H9 (cell line): Measurements from ENCODE around the gene APOBEC3B. TPM values are rescaled to one million over a fixed set of nuclear protein-coding genes. Genes with fewer than 3 reads are reported as not detected.
"Not testable (repeated sequence)": the region's sequence is repeated elsewhere in the genome, so short reads cannot be mapped to it uniquely, and the experiment has no call there.

Experiments
- DNase-seq: peaks from one replicate; pipeline ENCODE4 v3.0.0-alpha.2; 2017
- H2AFZ ChIP-seq: one replicate; pipeline ENCODE4 v1.6.1; 2013; ENCODE audit warnings: mild to moderate bottlenecking, low read length, control low read depth, moderate library complexity
- H2AK5ac ChIP-seq: 2 replicates; pipeline ENCODE4 v1.6.1; 2013; ENCODE audit warnings: low read length, control low read depth, mixed read lengths; ENCODE audit not compliant: insufficient read length
- H2BK120ac ChIP-seq: one replicate; pipeline ENCODE4 v1.6.1; 2013; ENCODE audit warnings: low read depth, mild to moderate bottlenecking, low read length, control low read depth, inconsistent platforms; ENCODE audit not compliant: poor library complexity, severe bottlenecking
- H2BK12ac ChIP-seq: 2 replicates; pipeline ENCODE4 v1.6.1; 2013; ENCODE audit warnings: low read length, control low read depth, mixed read lengths, low read depth; ENCODE audit not compliant: insufficient read length
- H2BK15ac ChIP-seq: 2 replicates; pipeline ENCODE4 v1.6.1; 2013; ENCODE audit warnings: low read depth, low read length, control low read depth
- H2BK20ac ChIP-seq: one replicate; pipeline ENCODE4 v1.6.1; 2013; ENCODE audit warnings: low read depth, mild to moderate bottlenecking, low read length, control low read depth, inconsistent platforms; ENCODE audit not compliant: poor library complexity, severe bottlenecking
- H2BK5ac ChIP-seq: 2 replicates; pipeline ENCODE4 v1.6.1; 2013; ENCODE audit warnings: low read length, control low read depth, mixed read lengths; ENCODE audit not compliant: insufficient read length
- H3K14ac ChIP-seq: 2 replicates; pipeline ENCODE4 v1.6.1; 2013; ENCODE audit warnings: low read length, control low read depth; ENCODE audit not compliant: insufficient read depth
- H3K18ac ChIP-seq: 2 replicates; pipeline ENCODE4 v1.6.1; 2013; ENCODE audit warnings: low read depth, mild to moderate bottlenecking, mixed read lengths, low read length, control low read depth; ENCODE audit not compliant: insufficient read length
- H3K23ac ChIP-seq: 2 replicates; pipeline ENCODE4 v1.6.1; 2013; ENCODE audit warnings: low read length, control low read depth, mixed read lengths, low read depth; ENCODE audit not compliant: insufficient read length
- H3K23me2 ChIP-seq: 2 replicates; pipeline ENCODE4 v1.6.1; 2013; ENCODE audit warnings: low read depth, mild to moderate bottlenecking, mixed read lengths, low read length, control low read depth; ENCODE audit not compliant: insufficient read length, poor library complexity, severe bottlenecking
- H3K27ac ChIP-seq: 2 replicates; pipeline ENCODE4 v1.5.1; 2013; ENCODE audit warnings: low read length, control low read depth, mixed read lengths, low read depth; ENCODE audit not compliant: insufficient read length
- H3K27me3 ChIP-seq: 2 replicates; pipeline ENCODE4 v1.6.1; 2013; ENCODE audit warnings: low read length, control low read depth, inconsistent platforms; ENCODE audit not compliant: insufficient read depth
- H3K4ac ChIP-seq: 2 replicates; pipeline ENCODE4 v1.6.1; 2013; ENCODE audit warnings: low read depth, mild to moderate bottlenecking, control low read depth, inconsistent platforms, low read length, moderate library complexity
- H3K4me1 ChIP-seq: 2 replicates; pipeline ENCODE4 v1.6.1; 2013; ENCODE audit warnings: low read length, control low read depth, inconsistent platforms; ENCODE audit not compliant: insufficient read depth
- H3K4me2 ChIP-seq: 2 replicates; pipeline ENCODE4 v1.6.1; 2013; ENCODE audit warnings: low read length, control low read depth, mixed read lengths; ENCODE audit not compliant: insufficient read length, insufficient read depth
- H3K56ac ChIP-seq: 2 replicates; pipeline ENCODE4 v1.6.1; 2013; ENCODE audit warnings: low read depth, mild to moderate bottlenecking, mixed read lengths, low read length, control low read depth; ENCODE audit not compliant: insufficient read length
- H3K79me1 ChIP-seq: 2 replicates; pipeline ENCODE4 v1.6.1; 2013; ENCODE audit warnings: low read depth, mild to moderate bottlenecking, moderate library complexity, low read length, control low read depth, inconsistent platforms; ENCODE audit not compliant: insufficient read depth, poor library complexity, severe bottlenecking
- H3K79me2 ChIP-seq: 2 replicates; pipeline ENCODE4 v1.6.1; 2013; ENCODE audit warnings: low read length, control low read depth, inconsistent platforms; ENCODE audit not compliant: insufficient read depth
- H3K9ac ChIP-seq: 2 replicates; pipeline ENCODE4 v1.6.1; 2013; ENCODE audit warnings: low read length, control low read depth, mixed read lengths; ENCODE audit not compliant: insufficient read length; ENCODE audit errors: extremely low read depth
- H3K9me3 ChIP-seq: one replicate; pipeline ENCODE4 v1.6.1; 2013; ENCODE audit warnings: low read depth, low read length, inconsistent platforms; ENCODE audit not compliant: control insufficient read depth
- H3T11ph ChIP-seq: one replicate; pipeline ENCODE4 v1.6.1; 2013; ENCODE audit warnings: mild to moderate bottlenecking, low read length, control low read depth, inconsistent platforms
- H4K20me1 ChIP-seq: one replicate; pipeline ENCODE4 v1.6.1; 2013; ENCODE audit not compliant: control insufficient read depth, insufficient read length, insufficient read depth
- H4K5ac ChIP-seq: 2 replicates; pipeline ENCODE4 v1.6.1; 2013; ENCODE audit warnings: low read depth, mild to moderate bottlenecking, mixed read lengths, low read length, control low read depth; ENCODE audit not compliant: insufficient read length
- H4K8ac ChIP-seq: replicated peaks from 2 replicates; pipeline ENCODE4 v1.6.1; 2013; ENCODE audit warnings: low read length, control low read depth, mixed read lengths, low read depth; ENCODE audit not compliant: insufficient read length
- H4K91ac ChIP-seq: 2 replicates; pipeline ENCODE4 v1.6.1; 2013; ENCODE audit warnings: low read depth, mild to moderate bottlenecking, moderate library complexity, mixed read lengths, low read length, control low read depth; ENCODE audit not compliant: insufficient read length
- H3K27ac Mint-ChIP-seq, 3 experiments: 2 replicates in 2 of 3; 3 replicates in 1 of 3; pipeline ENCODE4 v1.8.0; 2020 to 2021; ENCODE audit warnings: mixed read lengths in 3 of 3, mild to moderate bottlenecking in 1 of 3, moderate library complexity in 1 of 3
- H3K27me3 Mint-ChIP-seq: 2 replicates; pipeline ENCODE4 v1.8.0; 2021; ENCODE audit warnings: low read depth, mild to moderate bottlenecking, moderate library complexity, mixed read lengths
- H3K36me3 Mint-ChIP-seq, 3 experiments: 2 replicates in 2 of 3; 3 replicates in 1 of 3; pipeline ENCODE4 v1.8.0; 2020 to 2021; ENCODE audit warnings: low read depth in 3 of 3, mixed read lengths in 3 of 3; ENCODE audit not compliant: insufficient read depth in 1 of 3
- H3K4me1 Mint-ChIP-seq, 2 experiments: 2 replicates each; pipeline ENCODE4 v1.8.0; 2020; ENCODE audit warnings: mixed read lengths in 2 of 2
- H3K4me3 Mint-ChIP-seq, 2 experiments: 2 replicates in 1 of 2; 3 replicates in 1 of 2; pipeline ENCODE4 v1.8.0; 2020 to 2021; ENCODE audit warnings: mild to moderate bottlenecking in 2 of 2, mixed read lengths in 2 of 2, moderate library complexity in 1 of 2
- H3K9me3 Mint-ChIP-seq, 2 experiments: 2 replicates in 1 of 2; 3 replicates in 1 of 2; pipeline ENCODE4 v1.8.0; 2020; ENCODE audit warnings: mild to moderate bottlenecking in 2 of 2, mixed read lengths in 2 of 2, moderate library complexity in 1 of 2
- WGBS: extraction: QIAGEN DNeasy Blood & Tissue Kit; methylation state at CpG from one replicate; pipeline ENCODE4 v1.1.7; 2013; ENCODE audit warnings: missing lambda C conversion rate, low lambda C conversion rate, mixed read lengths; ENCODE audit not compliant: insufficient read length; ENCODE audit errors: extremely low coverage; 5-methylcytosine and 5-hydroxymethylcytosine counted together
- total RNA-seq: library from RNA; stranded (reverse); gene quantifications from 2 replicates; pipeline ENCODE4 v1.2.1, GENCODE V29; 2021
- TF ChIP-seq, protein P1 (sequence below): fragments of 200-600 bp; sonication (generic); conservative IDR thresholded peaks from 3 replicates; pipeline ENCODE4 v1.8.0; 2021; ENCODE audit warnings: antibody characterized with exemption, mild to moderate bottlenecking

Gene APOBEC3B
- total RNA-seq, 1 experiment from 2014 or later: 29.0 TPM

GRCh38 chr22:39039306-39040126, 57.4 kb downstream of the APOBEC3B start:
- Histone ChIP-seq H3K56ac (no peak overlapping the region), H3K4me1 (peaks cover 3% of the 10 kb centered on the region; the same call in 1 of the 2 replicates), H4K20me1 (no peaks in the 10 kb centered on the region), H3K14ac (no peak overlapping the region), H3K4ac (no peak overlapping the region), H4K91ac (no peak overlapping the region), H2BK5ac (no peak overlapping the region), H4K8ac (no peak overlapping the region), H3K4me2 (peak overlapping the region; percentile 62), H3T11ph (no peak overlapping the region), H2AFZ (no peak overlapping the region), H3K79me1 (no peaks in the 10 kb centered on the region), H3K9ac (no peak overlapping the region), H3K23me2 (peaks cover 3% of the 10 kb centered on the region), H3K9me3 (no peaks in the 10 kb centered on the region), H2BK12ac (no peak overlapping the region), H2BK20ac (no peak overlapping the region), H2BK120ac (no peak overlapping the region), H2AK5ac (no peak overlapping the region), H3K27ac (no peak overlapping the region), H3K23ac (no peak overlapping the region), H3K18ac (no peak overlapping the region), H4K5ac (no peak overlapping the region), H2BK15ac (no peak overlapping the region), H3K27me3 (no peaks in the 10 kb centered on the region), H3K79me2 (no peaks in the 10 kb centered on the region)
- peak overlapping the region; percentile 67 to 76; a peak in 4 of 5 replicates for H3K4me3 Mint-ChIP-seq
- TF ChIP-seq, protein P1, sequence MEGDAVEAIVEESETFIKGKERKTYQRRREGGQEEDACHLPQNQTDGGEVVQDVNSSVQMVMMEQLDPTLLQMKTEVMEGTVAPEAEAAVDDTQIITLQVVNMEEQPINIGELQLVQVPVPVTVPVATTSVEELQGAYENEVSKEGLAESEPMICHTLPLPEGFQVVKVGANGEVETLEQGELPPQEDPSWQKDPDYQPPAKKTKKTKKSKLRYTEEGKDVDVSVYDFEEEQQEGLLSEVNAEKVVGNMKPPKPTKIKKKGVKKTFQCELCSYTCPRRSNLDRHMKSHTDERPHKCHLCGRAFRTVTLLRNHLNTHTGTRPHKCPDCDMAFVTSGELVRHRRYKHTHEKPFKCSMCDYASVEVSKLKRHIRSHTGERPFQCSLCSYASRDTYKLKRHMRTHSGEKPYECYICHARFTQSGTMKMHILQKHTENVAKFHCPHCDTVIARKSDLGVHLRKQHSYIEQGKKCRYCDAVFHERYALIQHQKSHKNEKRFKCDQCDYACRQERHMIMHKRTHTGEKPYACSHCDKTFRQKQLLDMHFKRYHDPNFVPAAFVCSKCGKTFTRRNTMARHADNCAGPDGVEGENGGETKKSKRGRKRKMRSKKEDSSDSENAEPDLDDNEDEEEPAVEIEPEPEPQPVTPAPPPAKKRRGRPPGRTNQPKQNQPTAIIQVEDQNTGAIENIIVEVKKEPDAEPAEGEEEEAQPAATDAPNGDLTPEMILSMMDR: no peak
- no peaks in the 10 kb centered on the region; the same call in 1 of the 2 replicates for H3K27me3 Mint-ChIP-seq
- peaks cover 51 to 53% of the 10 kb centered on the region in 2 experiments for H3K4me1 Mint-ChIP-seq
- DNase-seq: peak; percentile 28
- no peaks in the 10 kb centered on the region; a peak in 1 of 5 replicates for H3K9me3 Mint-ChIP-seq
- H3K27ac Mint-ChIP-seq: peak overlapping the region; percentile 76 to 98 (median 95)
- peaks cover 3 to 7% (median 7%) of the 10 kb centered on the region in 3 experiments; a peak in 3 of 7 replicates for H3K36me3 Mint-ChIP-seq
- no CpG with 5 or more reads among the region's 19 CpGs for WGBS

DNA sequence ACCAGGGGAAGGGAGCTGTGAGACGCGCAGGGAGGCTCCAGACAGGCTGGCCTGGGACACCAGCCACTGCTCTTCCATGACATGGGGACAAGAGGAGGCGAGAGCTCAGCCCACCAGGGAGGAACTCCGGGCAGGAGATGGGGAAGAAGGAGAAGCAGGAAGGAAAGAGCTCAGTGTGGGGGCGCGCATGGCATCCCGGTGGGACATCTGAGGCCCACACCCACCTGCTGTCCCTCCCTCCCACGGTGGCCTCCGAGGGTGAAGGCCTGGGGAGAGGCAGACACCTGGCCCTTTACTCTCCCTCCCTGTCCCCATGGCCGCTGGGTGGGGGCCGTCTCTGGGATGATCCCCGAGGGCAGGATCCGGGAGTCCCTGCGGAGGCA, 58.0 kb downstream of the APOBEC3B start:
- not testable (repeated sequence) for H3K4me1 ChIP-seq, H3K56ac ChIP-seq, H4K91ac ChIP-seq, H2AK5ac ChIP-seq, H2AFZ ChIP-seq, H3K23me2 ChIP-seq, H3K9ac ChIP-seq, H3K9me3 ChIP-seq, H3K27ac ChIP-seq, H4K5ac ChIP-seq, H3K79me2 ChIP-seq, H3K4ac ChIP-seq, H4K20me1 ChIP-seq, H4K8ac ChIP-seq, H3K79me1 ChIP-seq, H2BK5ac ChIP-seq, H2BK20ac ChIP-seq, H2BK15ac ChIP-seq, H3K18ac ChIP-seq, H3T11ph ChIP-seq, H3K9me3 Mint-ChIP-seq, H3K36me3 Mint-ChIP-seq, H2BK12ac ChIP-seq, H2BK120ac ChIP-seq, H3K27me3 ChIP-seq, H3K23ac ChIP-seq, H3K27me3 Mint-ChIP-seq
- DNase-seq: peak; percentile 47
- Histone ChIP-seq H3K14ac (0 out of 2 replicates have a peak overlapping the region, but pooled peaks have one; percentile 47), H3K4me2 (peak overlapping the region; percentile 62)
- WGBS: no CpG with 5 or more reads among the region's 14 CpGs
- H3K4me1 Mint-ChIP-seq: peaks cover 55 to 57% of the 10 kb centered on the region in 2 experiments
- peak overlapping the region; percentile 67 to 76 for H3K4me3 Mint-ChIP-seq
- peak overlapping the region; percentile 76 to 98 (median 95) for H3K27ac Mint-ChIP-seq
